IMR-90 (cell line): ENCODE measurements around the gene RPS6KA5. TPM values are rescaled to one million over a fixed set of nuclear protein-coding genes. Genes with fewer than 3 reads are reported as not detected.

Experiments
- ATAC-seq: fragments of 200-7000 bp; cut with Tn5 transposase; 2 replicates; pipeline ENCODE4 v1.9.1; 2020; ENCODE audit warnings: low read depth, mild to moderate bottlenecking, moderate library complexity
- BruUV-seq: library from RNA; stranded (reverse); fragments of 400-500 nt; replicated peaks from 2 replicates; lab custom pipeline; 2021; lab: Mats Ljungman, UMichigan
- CTCF ChIA-PET: fragments of 300-600 bp; formaldehyde crosslinking; extraction: SDS; loops from one replicate; lab custom pipeline; 2021; ENCODE audit warnings: antibody characterized with exemption; lab: Yijun Ruan, JAX
- POLR2A ChIA-PET: fragments of 300-600 bp; sonication (Branson Sonifier 250); formaldehyde crosslinking; loops from one replicate; lab custom pipeline; 2022; ENCODE audit warnings: antibody characterized with exemption; ENCODE audit not compliant: unreplicated experiment; lab: Charles Lee
- DNase-seq: peaks from one replicate; pipeline ENCODE4 v3.0.0; 2013
- H2AFZ ChIP-seq: replicated peaks from 2 replicates; pipeline ENCODE3; 2013; ENCODE audit warnings: low read length, mild to moderate bottlenecking; ENCODE audit not compliant: poor library complexity
- H2AK5ac ChIP-seq: 2 replicates; pipeline ENCODE4 v1.6.1; 2013; ENCODE audit warnings: low read depth, low read length, inconsistent platforms
- H2AK9ac ChIP-seq: replicated peaks from 2 replicates; pipeline ENCODE3; 2013; ENCODE audit warnings: mild to moderate bottlenecking, low read depth, low read length, moderate library complexity; ENCODE audit not compliant: poor library complexity
- H2BK120ac ChIP-seq: 2 replicates; pipeline ENCODE4 v1.6.1; 2013; ENCODE audit warnings: low read depth, low read length, inconsistent platforms
- H2BK15ac ChIP-seq: 3 replicates; pipeline ENCODE4 v1.6.1; 2013; ENCODE audit warnings: low read depth, low read length, inconsistent platforms
- H2BK20ac ChIP-seq: 2 replicates; pipeline ENCODE4 v1.6.1; 2013; ENCODE audit warnings: low read depth, mild to moderate bottlenecking, inconsistent platforms, low read length, moderate library complexity
- H2BK5ac ChIP-seq: 2 replicates; pipeline ENCODE4 v1.6.1; 2013; ENCODE audit warnings: mild to moderate bottlenecking, low read depth, low read length, inconsistent platforms; ENCODE audit not compliant: poor library complexity, severe bottlenecking
- H3K14ac ChIP-seq: replicated peaks from 2 replicates; pipeline ENCODE4 v1.6.1; 2013; ENCODE audit warnings: low read depth, low read length, inconsistent platforms
- H3K18ac ChIP-seq: 2 replicates; pipeline ENCODE4 v1.6.1; 2013; ENCODE audit warnings: low read depth, low read length, control low read depth
- H3K23ac ChIP-seq: 2 replicates; pipeline ENCODE4 v1.6.1; 2013; ENCODE audit warnings: low read depth, low read length, inconsistent platforms
- H3K27ac ChIP-seq: 2 replicates; pipeline ENCODE4 v1.5.1; 2013; ENCODE audit warnings: mild to moderate bottlenecking, control low read depth, low read length; ENCODE audit not compliant: insufficient read depth
- H3K27me3 ChIP-seq: 2 replicates; pipeline ENCODE4 v1.6.1; 2013; ENCODE audit warnings: low read length; ENCODE audit not compliant: control insufficient read depth, insufficient read depth
- H3K36me3 ChIP-seq: 2 replicates; pipeline ENCODE4 v1.6.1; 2013; ENCODE audit warnings: low read length, mixed read lengths; ENCODE audit not compliant: control insufficient read depth, insufficient read depth
- H3K4ac ChIP-seq: 2 replicates; pipeline ENCODE4 v1.6.1; 2013; ENCODE audit warnings: low read depth, low read length, inconsistent platforms
- H3K4me1 ChIP-seq: 2 replicates; pipeline ENCODE4 v1.6.1; 2013; ENCODE audit warnings: low read length, mixed read lengths; ENCODE audit not compliant: control insufficient read depth, insufficient read depth
- H3K4me2 ChIP-seq: 2 replicates; pipeline ENCODE4 v1.6.1; 2013; ENCODE audit warnings: low read depth, mild to moderate bottlenecking, control low read depth, low read length, moderate library complexity
- H3K4me3 ChIP-seq: 2 replicates; pipeline ENCODE4 v1.5.1; 2013; ENCODE audit warnings: low read depth, mild to moderate bottlenecking, control low read depth, low read length, moderate library complexity; ENCODE audit not compliant: insufficient read depth
- H3K56ac ChIP-seq: 2 replicates; pipeline ENCODE4 v1.6.1; 2013; ENCODE audit warnings: low read length, inconsistent platforms; ENCODE audit not compliant: insufficient read depth; ENCODE audit errors: extremely low read depth
- H3K79me1 ChIP-seq, 2 experiments: 2 replicates each; pipeline ENCODE4 v1.6.1; 2013; ENCODE audit warnings: low read length in 2 of 2, inconsistent platforms in 1 of 2, low read depth in 1 of 2
- H3K9ac ChIP-seq: 2 replicates; pipeline ENCODE4 v1.6.1; 2013; ENCODE audit warnings: low read depth, low read length, control low read depth
- H3K9me1 ChIP-seq: 2 replicates; pipeline ENCODE4 v1.6.1; 2013; ENCODE audit warnings: low read length, inconsistent platforms; ENCODE audit not compliant: insufficient read depth
- H3K9me3 ChIP-seq: 2 replicates; pipeline ENCODE4 v1.6.1; 2013; ENCODE audit warnings: low read length; ENCODE audit not compliant: control insufficient read depth, insufficient read depth
- H4K20me1 ChIP-seq: 2 replicates; pipeline ENCODE4 v1.6.1; 2013; ENCODE audit warnings: low read length, inconsistent platforms; ENCODE audit not compliant: insufficient read depth
- H4K5ac ChIP-seq: 2 replicates; pipeline ENCODE4 v1.6.1; 2013; ENCODE audit warnings: mild to moderate bottlenecking, low read depth, low read length, control low read depth
- H4K8ac ChIP-seq, 2 experiments: 2 replicates each; pipeline ENCODE4 v1.6.1; 2013; ENCODE audit warnings: low read depth in 2 of 2, low read length in 2 of 2, control low read depth in 1 of 2, inconsistent platforms in 1 of 2
- H4K91ac ChIP-seq: 2 replicates; pipeline ENCODE4 v1.6.1; 2013; ENCODE audit warnings: low read depth, low read length, inconsistent platforms; ENCODE audit not compliant: insufficient read depth
- MAFK ChIP-seq: IDR thresholded peaks from 2 replicates; pipeline ENCODE4 v1.6.1; 2012; ENCODE audit warnings: low read depth, low read length, improper control_type of control experiment
- MXI1 ChIP-seq: IDR thresholded peaks from 2 replicates; pipeline ENCODE4 v1.6.1; 2012; ENCODE audit warnings: low read depth, mild to moderate bottlenecking, low read length, moderate library complexity, borderline replicate concordance
- NFE2L2 ChIP-seq: fragments of 150-350 bp; IDR thresholded peaks from 2 replicates; pipeline ENCODE4 v1.6.1; 2016; ENCODE audit warnings: low read depth, mild to moderate bottlenecking, low read length
- USF2 ChIP-seq: fragments of 150-350 bp; IDR thresholded peaks from 2 replicates; pipeline ENCODE4 v1.6.1; 2017; ENCODE audit warnings: mild to moderate bottlenecking, antibody characterized with exemption, low read length, low read depth
- WGBS, 2 experiments: methylation state at CpG; one replicate each; pipeline versions ENCODE4 v1.1.5 to v1.1.7; 2013; ENCODE audit warnings: missing lambda C conversion rate in 2 of 2; ENCODE audit not compliant: insufficient read length in 1 of 2; ENCODE audit errors: extremely low coverage in 2 of 2; 5-methylcytosine and 5-hydroxymethylcytosine counted together
- dilution Hi-C: fragments of 300-500 bp; cut with HindIII; formaldehyde crosslinking; loops from one replicate; pipeline ENCODE4 v1.14.3; 2018; ENCODE audit warnings: low sequenced_read_pairs; ENCODE audit not compliant: unreplicated experiment
- in situ Hi-C: fragments of 300-500 bp; cut with MboI; formaldehyde crosslinking; loops from 3 replicates; pipeline ENCODE4 v1.14.3; 2019; ENCODE audit warnings: low sequenced_read_pairs, inconsistent platforms, mixed read lengths
- intact Hi-C: fragments of 100-400 bp; cut with micrococcal nuclease; formaldehyde crosslinking; loops from 2 replicates; pipeline ENCODE4 v1.10.0; 2022
- polyA plus RNA-seq, 3 experiments: library from polyadenylated mRNA; depleted of rRNA; stranded (reverse); fragments of >200 nt; gene quantifications; 2 replicates each; pipeline ENCODE4 v1.2.3, GENCODE V29; 2012; ENCODE audit warnings: low replicate concordance in 1 of 3
- total RNA-seq: library from RNA; depleted of rRNA; stranded (reverse); fragments of >200 nt; gene quantifications from 2 replicates; pipeline ENCODE4 v1.2.3, GENCODE V29; 2012

RPS6KA5 gene
- total and polyA plus RNA-seq, 2 of the 4 experiments (the other 2 are of a cell fraction): 0.36 TPM

- Histone ChIP-seq H3K4ac (no peak overlapping the region), H2BK15ac (no peak overlapping the region), H3K4me3 (peak overlapping the region; percentile 43), H4K8ac (no peak overlapping the region), H3K27ac (no peak overlapping the region), H4K91ac (no peak overlapping the region), H3K4me1 (no peaks in the 10 kb centered on the region), H2AK5ac (no peak overlapping the region), H4K5ac (no peak overlapping the region), H3K14ac (no peak overlapping the region), H2BK5ac (no peak overlapping the region), H3K9ac (peak overlapping the region; percentile 2; the same call in 1 of the 2 replicates), H4K20me1 (no peaks in the 10 kb centered on the region), H3K18ac (no peak overlapping the region), H2AK9ac (no peak overlapping the region), H3K56ac (no peak overlapping the region), H3K4me2 (peak overlapping the region; percentile 93), H2BK120ac (no peak overlapping the region), H2BK20ac (no peak overlapping the region), H3K79me1 (no peaks in the 10 kb centered on the region), H3K9me3 (no peaks in the 10 kb centered on the region), H3K36me3 (no peaks in the 10 kb centered on the region), H3K23ac (no peak overlapping the region), H2AFZ (peak overlapping the region; percentile 97), H3K9me1 (no peaks in the 10 kb centered on the region), H3K27me3 (no peaks in the 10 kb centered on the region)
- CTCF ChIA-PET: interaction anchor here (0.6 to 1.0 kb wide), 2 partner anchors 112 to 118 kb away, joined by 5 to 7 read pairs; no protein-coding TSS in a partner anchor
- TF ChIP-seq NFE2L2: no peak
- TF ChIP-seq MXI1: peak; percentile 98
- no peak for TF ChIP-seq MAFK
- peak; percentile 49 for TF ChIP-seq USF2
- intact Hi-C loops: loop anchor here (2.0 kb wide), 3 partner anchors 54 to 678 kb away; partner anchors contain the start of gene DGLUCY
- POLR2A ChIA-PET: no interaction called here
- WGBS, 2 experiments: 0% methylated on average over 4 of the region's 26 CpGs; no CpG with 5 or more reads in 1 of the 2 experiments
- DNase-seq (no peak), ATAC-seq (no peak)
- dilution Hi-C loops: no loop called here
- in situ Hi-C loops: no loop called here
- BruUV-seq: no TSS peak
These were observed 831 bp upstream of the RPS6KA5 start for GRCh38 chr14:91061056-91061887.
